ENCODE results near the gene MSH2.

GRCh38 chr2:47512581-47513083 is 109.7 kb downstream of the MSH2 start:
- TF ChIP-seq CTCF (IDR thresholded peaks at IDR 0.05; ENCODE audit: poor library complexity) (no peak), EZH2 (IDR thresholded peaks at IDR 0.05; ENCODE audit: borderline replicate concordance) (no peak)
